Astrocyte of the cerebellum (primary cell): ENCODE measurements around the gene PARD3B.

Source experiments
- DNase-seq: peaks from one replicate; pipeline ENCODE4 v3.0.0-alpha.2; 2011; ENCODE audit warnings: low read depth
- H3K4me3 ChIP-seq: 2 replicates; pipeline ENCODE4 v1.5.1; 2011; ENCODE audit warnings: mild to moderate bottlenecking, low read depth, low read length, moderate library complexity
- in situ Hi-C: cut with HindIII; loops from 2 replicates; pipeline ENCODE4 v1.10.0; 2017; ENCODE audit warnings: low sequenced_read_pairs
- TF ChIP-seq, protein P1 (sequence below): IDR thresholded peaks from 2 replicates; pipeline ENCODE4 v1.5.1; 2012; ENCODE audit warnings: low read length, low read depth, moderate library complexity, mild to moderate bottlenecking; ENCODE audit errors: missing control alignments

PARD3B gene

DNA sequence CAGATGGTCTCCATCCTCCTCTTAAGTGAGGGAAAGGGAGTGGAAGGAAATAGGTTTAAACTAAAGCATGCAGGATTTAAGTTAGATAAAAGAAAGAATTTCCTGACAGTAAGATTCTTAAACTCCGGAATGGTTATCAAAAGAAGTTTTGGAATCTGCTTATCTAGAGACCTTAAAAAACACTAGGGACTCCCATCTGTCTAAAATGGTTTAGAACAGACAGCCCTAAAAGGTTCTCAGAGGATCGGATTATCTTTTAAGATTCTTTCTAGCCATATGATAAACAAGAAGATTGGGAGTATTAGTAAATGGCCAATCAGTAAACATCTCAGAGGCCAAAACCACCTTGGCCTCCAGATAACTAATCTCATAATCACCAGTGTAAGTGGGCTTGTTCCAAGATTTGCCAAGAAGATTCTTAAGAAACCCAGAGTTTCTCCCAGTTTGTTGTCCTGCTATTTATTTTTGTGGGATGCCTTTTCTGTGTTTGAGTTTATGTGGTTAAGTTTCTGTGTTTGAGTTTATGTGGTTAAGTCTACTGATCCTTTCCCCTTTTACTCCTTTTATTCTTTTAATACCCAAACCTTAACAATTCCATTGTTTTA, 822.2 kb downstream of the PARD3B start:
- TF ChIP-seq, protein P1, sequence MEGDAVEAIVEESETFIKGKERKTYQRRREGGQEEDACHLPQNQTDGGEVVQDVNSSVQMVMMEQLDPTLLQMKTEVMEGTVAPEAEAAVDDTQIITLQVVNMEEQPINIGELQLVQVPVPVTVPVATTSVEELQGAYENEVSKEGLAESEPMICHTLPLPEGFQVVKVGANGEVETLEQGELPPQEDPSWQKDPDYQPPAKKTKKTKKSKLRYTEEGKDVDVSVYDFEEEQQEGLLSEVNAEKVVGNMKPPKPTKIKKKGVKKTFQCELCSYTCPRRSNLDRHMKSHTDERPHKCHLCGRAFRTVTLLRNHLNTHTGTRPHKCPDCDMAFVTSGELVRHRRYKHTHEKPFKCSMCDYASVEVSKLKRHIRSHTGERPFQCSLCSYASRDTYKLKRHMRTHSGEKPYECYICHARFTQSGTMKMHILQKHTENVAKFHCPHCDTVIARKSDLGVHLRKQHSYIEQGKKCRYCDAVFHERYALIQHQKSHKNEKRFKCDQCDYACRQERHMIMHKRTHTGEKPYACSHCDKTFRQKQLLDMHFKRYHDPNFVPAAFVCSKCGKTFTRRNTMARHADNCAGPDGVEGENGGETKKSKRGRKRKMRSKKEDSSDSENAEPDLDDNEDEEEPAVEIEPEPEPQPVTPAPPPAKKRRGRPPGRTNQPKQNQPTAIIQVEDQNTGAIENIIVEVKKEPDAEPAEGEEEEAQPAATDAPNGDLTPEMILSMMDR = no peak
- in situ Hi-C loops = no loop called here
- no peak overlapping the region for H3K4me3 ChIP-seq
- DNase-seq = no peak

DNA sequence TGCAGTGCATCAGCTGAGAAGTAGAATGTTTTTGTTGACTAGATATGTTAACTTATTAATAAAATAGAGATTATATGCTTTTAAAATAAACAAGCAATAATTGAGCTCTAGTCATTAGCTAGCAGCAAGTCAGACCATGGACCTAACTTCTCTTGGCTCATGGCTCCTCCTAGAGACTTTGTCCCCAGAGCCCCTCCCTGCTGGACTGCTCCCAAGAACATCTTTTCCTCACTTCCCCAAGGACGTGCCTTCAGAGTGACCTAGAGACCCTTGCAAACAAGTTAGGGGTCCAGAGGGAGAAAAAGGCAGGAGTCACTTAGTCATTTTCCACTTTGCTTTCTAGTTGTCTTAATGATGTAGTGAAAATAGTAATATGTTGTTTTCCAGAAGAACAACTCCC, 824.5 kb downstream of the PARD3B start:
- TF ChIP-seq, protein P1 = no peak
- DNase-seq = no peak
- no peak overlapping the region for H3K4me3 ChIP-seq
- in situ Hi-C loops = no loop called here

DNA sequence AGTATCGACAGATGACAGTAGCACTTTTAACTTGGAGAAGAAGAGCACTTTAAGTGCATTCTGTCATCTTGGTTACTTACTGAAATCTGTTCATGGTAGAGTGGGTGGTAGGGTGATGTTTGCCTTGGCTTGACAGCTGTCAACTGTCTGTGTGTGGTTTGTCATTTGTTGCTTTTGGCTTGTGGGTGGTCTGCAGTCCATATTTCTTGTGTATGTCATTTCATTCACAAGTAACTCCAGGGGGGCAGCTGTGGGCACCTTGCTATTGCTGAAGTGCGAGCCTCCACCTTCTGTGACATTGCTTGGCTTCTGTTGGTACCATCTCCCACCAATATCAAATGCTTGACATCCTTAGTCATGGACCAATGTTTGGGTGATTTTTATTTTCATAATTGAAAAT, 825.5 kb downstream of the PARD3B start:
- TF ChIP-seq, protein P1 = no peak
- no peak for DNase-seq
- in situ Hi-C loops = no loop called here
- H3K4me3 ChIP-seq = no peak overlapping the region

DNA sequence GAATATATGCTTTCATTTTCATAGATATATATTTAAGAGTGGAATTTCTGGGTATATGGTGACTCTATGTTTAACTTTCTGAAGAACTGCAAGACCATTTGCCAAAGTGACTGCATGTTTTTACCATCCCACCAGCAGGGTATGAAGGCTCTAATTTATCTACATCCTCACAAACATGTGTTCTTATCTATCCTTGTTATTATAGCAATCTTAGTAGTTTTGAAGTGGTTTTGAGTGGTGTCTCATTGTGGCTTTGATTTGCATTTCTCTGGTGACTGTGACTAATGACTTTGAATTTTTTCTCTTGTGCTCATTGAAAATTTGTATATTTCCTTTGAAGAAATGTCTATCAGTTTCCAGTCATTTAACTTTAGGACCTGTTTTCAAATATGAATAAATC, 826.9 kb downstream of the PARD3B start:
- TF ChIP-seq, protein P1 = no peak
- no peak overlapping the region for H3K4me3 ChIP-seq
- in situ Hi-C loops = no loop called here
- DNase-seq = peak; percentile 68

DNA sequence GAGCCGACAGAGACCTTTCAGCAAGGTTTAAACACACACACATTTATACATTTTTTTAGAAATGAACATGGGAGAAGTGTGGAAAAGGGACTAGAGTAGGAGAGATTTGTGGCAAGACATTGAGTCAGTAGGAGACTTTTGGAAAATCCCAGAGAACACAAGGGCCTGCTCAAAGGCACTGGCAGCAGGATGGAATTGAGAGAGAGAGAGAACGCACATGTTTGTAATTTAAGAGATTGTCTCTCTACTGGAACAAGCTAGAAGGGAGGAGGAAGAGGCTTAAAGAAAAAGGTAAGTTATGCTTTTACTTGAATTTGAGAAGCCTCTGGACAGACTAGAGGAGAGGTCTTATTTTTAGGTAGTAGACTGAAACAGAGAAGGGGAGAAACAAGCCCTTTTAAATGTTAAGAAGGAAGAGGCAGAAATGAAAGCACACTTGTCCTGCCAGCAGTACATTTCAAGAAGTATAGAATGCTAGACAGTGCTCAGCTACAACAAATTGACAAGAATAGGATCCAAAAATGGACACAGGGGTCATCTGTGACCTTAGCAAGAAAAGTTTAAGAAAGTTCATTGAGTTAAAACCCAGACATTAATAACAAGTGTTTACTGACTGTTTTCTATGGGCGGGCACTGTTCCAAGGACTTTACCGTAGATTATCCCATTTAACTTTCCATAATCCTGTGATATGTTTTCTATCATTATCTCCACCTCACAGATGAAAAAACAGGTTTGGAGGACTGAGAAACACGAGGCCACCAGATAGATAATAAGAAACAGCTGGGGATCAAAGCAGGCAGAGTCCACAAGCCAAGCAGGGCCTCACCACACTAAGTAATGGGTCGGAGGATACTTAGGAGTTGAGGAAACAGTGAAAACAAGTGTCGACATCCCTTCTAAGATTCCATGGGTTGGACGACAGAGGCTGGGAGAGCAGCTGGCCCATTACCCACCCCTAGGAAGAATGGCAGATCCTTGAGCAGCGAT, 830.5 kb downstream of the PARD3B start:
- in situ Hi-C loops = no loop called here
- no peak overlapping the region for H3K4me3 ChIP-seq
- TF ChIP-seq, protein P1 = no peak
- DNase-seq = no peak

DNA sequence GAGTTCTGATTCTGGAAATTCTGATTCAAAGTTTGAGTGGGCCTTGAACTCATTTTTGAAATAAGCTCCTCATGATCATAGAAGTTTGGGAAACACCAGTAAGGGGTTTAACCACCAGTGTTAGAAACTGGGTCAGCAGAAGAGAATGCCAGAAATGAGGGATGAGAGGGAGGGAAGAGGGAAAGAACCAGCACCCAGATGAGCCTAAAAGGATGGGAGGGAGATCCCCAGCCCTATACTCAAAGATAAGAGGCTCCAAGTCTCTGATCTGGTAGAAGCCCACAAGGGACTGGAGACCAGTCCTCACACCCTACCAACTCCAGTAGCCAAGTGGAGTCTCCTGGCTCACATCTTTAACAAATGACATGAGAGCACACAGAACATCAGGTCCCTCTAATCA, 832.0 kb downstream of the PARD3B start:
- TF ChIP-seq, protein P1 = no peak
- in situ Hi-C loops = no loop called here
- no peak for DNase-seq
- no peak overlapping the region for H3K4me3 ChIP-seq
